GM23248 (cell line): ENCODE measurements around the gene SALL3.

Experiments used
- EZH2 ChIP-seq: fragments of 200-600 bp; sonication (generic); IDR thresholded peaks from 2 replicates; pipeline ENCODE4 v1.6.1; 2018; ENCODE audit warnings: antibody characterized with exemption, mild to moderate bottlenecking; ENCODE audit not compliant: insufficient read depth, poor library complexity, severe bottlenecking
- EZH2phosphoT487 ChIP-seq: fragments of 200-600 bp; sonication (generic); IDR thresholded peaks from 2 replicates; pipeline ENCODE4 v1.6.1; 2018; ENCODE audit warnings: antibody characterized with exemption, moderate library complexity, mild to moderate bottlenecking, low read depth; ENCODE audit not compliant: insufficient read depth

GRCh38 chr18:78953566-78953965 lies 26.1 kb upstream of the SALL3 start:
- TF ChIP-seq EZH2 (no peak), EZH2phosphoT487 (no peak)
